K562 (cell line): ENCODE data around the gene UBFD1. TPM values are rescaled to one million over a fixed set of nuclear protein-coding genes. Genes with fewer than 3 reads are reported as not detected.

ENCODE experiments used
- ATF6 ChIP-seq: sonication (generic); formaldehyde crosslinking; IDR thresholded peaks from 2 replicates; pipeline ENCODE4 v1.4.0; 2020; ENCODE audit warnings: mild to moderate bottlenecking, missing genetic modification reagents
- HMG20A ChIP-seq: fragments of 450-650 bp; formaldehyde crosslinking; conservative IDR thresholded peaks from 2 replicates; pipeline ENCODE4 v1.4.0; 2020; ENCODE audit warnings: mild to moderate bottlenecking, mixed read lengths
- MAZ ChIP-seq, 2 experiments: fragments of 450-650 bp in 1 of 2; sonication (generic) in 1 of 2; formaldehyde crosslinking; IDR thresholded peaks in 1 of 2; conservative IDR thresholded peaks in 1 of 2; 2 replicates each; pipeline versions ENCODE4 v1.4.0 to v1.5.0; 2020; ENCODE audit warnings: mild to moderate bottlenecking in 1 of 2, missing genetic modification reagents in 1 of 2
- NCOA6 ChIP-seq: fragments of 450-650 bp; IDR thresholded peaks from 2 replicates; pipeline ENCODE4 v1.6.1; 2017; ENCODE audit warnings: mild to moderate bottlenecking
- NUFIP1 ChIP-seq: fragments of 450-650 bp; IDR thresholded peaks from 2 replicates; pipeline ENCODE4 v1.6.1; 2018; ENCODE audit not compliant: partially characterized antibody
- RFX1 ChIP-seq: fragments of 450-650 bp; IDR thresholded peaks from 2 replicates; pipeline ENCODE4 v1.6.1; 2016; ENCODE audit warnings: mild to moderate bottlenecking, moderate library complexity
- SNAPC5 ChIP-seq: fragments of 250-450 bp; sonication (Bioruptor Pico); IDR thresholded peaks from 2 replicates; pipeline ENCODE4 v1.8.0; 2021; ENCODE audit warnings: moderate library complexity, mild to moderate bottlenecking, inconsistent platforms
- SREBF2 ChIP-seq: sonication (generic); formaldehyde crosslinking; IDR thresholded peaks from 2 replicates; pipeline ENCODE4 v1.4.0; 2020; ENCODE audit warnings: mild to moderate bottlenecking, missing genetic modification reagents
- U2AF1 ChIP-seq: fragments of 200-400 bp; formaldehyde crosslinking; optimal IDR thresholded peaks from 2 replicates; pipeline ENCODE3; 2017; ENCODE audit warnings: mild to moderate bottlenecking, low read depth, low read length, moderate library complexity
- VEZF1 ChIP-seq: fragments of 200-800 bp; sonication (Bioruptor generic); IDR thresholded peaks from 2 replicates; pipeline ENCODE4 v1.6.1; 2017; ENCODE audit warnings: missing genetic modification characterization, missing compliant biosample characterization
- polyA plus RNA-seq, 8 experiments: library from polyadenylated mRNA; depleted of rRNA in 4 of 8; stranded (reverse) in 5 of 8; unstranded in 3 of 8; fragments of >200 nt; fragmentation: Nextera tagmentation in 2 of 8; fragmentation: Illumina TruSeq in 1 of 8; extraction: Ambion mirVana in 2 of 8; extraction: Trizol in 1 of 8; gene quantifications; 2 replicates each; pipeline versions ENCODE4 v1.2.1 to v1.2.3, GENCODE V29; 2011 to 2014; ENCODE audit warnings: inconsistent platforms in 1 of 8, missing spikeins in 1 of 8
- total RNA-seq, 7 experiments: library from RNA; depleted of rRNA in 6 of 7; stranded (reverse); fragments of >200 nt in 6 of 7; fragmentation: Illumina TruSeq in 2 of 7; extraction: Trizol in 2 of 7; gene quantifications; 2 replicates each; pipeline versions ENCODE4 v1.2.1 to v1.2.3, GENCODE V29; 2011 to 2021; ENCODE audit warnings: low replicate concordance in 1 of 7
- TF ChIP-seq, protein P1 (sequence below): fragments of 450-650 bp; IDR thresholded peaks from 2 replicates; pipeline ENCODE4 v1.6.1; 2016; ENCODE audit warnings: mild to moderate bottlenecking, moderate library complexity

Gene UBFD1
- total and polyA plus RNA-seq, 9 of the 15 experiments (the other 6 are each of a cell fraction or from before 2014, with no cell fraction given), result 10.7 to 66.2 (median 34.0) TPM

GRCh38 chr16:23556881-23557778 is at the start of gene UBFD1, which contains the start of gene EARS2 (continued):
- TF ChIP-seq, protein P1, sequence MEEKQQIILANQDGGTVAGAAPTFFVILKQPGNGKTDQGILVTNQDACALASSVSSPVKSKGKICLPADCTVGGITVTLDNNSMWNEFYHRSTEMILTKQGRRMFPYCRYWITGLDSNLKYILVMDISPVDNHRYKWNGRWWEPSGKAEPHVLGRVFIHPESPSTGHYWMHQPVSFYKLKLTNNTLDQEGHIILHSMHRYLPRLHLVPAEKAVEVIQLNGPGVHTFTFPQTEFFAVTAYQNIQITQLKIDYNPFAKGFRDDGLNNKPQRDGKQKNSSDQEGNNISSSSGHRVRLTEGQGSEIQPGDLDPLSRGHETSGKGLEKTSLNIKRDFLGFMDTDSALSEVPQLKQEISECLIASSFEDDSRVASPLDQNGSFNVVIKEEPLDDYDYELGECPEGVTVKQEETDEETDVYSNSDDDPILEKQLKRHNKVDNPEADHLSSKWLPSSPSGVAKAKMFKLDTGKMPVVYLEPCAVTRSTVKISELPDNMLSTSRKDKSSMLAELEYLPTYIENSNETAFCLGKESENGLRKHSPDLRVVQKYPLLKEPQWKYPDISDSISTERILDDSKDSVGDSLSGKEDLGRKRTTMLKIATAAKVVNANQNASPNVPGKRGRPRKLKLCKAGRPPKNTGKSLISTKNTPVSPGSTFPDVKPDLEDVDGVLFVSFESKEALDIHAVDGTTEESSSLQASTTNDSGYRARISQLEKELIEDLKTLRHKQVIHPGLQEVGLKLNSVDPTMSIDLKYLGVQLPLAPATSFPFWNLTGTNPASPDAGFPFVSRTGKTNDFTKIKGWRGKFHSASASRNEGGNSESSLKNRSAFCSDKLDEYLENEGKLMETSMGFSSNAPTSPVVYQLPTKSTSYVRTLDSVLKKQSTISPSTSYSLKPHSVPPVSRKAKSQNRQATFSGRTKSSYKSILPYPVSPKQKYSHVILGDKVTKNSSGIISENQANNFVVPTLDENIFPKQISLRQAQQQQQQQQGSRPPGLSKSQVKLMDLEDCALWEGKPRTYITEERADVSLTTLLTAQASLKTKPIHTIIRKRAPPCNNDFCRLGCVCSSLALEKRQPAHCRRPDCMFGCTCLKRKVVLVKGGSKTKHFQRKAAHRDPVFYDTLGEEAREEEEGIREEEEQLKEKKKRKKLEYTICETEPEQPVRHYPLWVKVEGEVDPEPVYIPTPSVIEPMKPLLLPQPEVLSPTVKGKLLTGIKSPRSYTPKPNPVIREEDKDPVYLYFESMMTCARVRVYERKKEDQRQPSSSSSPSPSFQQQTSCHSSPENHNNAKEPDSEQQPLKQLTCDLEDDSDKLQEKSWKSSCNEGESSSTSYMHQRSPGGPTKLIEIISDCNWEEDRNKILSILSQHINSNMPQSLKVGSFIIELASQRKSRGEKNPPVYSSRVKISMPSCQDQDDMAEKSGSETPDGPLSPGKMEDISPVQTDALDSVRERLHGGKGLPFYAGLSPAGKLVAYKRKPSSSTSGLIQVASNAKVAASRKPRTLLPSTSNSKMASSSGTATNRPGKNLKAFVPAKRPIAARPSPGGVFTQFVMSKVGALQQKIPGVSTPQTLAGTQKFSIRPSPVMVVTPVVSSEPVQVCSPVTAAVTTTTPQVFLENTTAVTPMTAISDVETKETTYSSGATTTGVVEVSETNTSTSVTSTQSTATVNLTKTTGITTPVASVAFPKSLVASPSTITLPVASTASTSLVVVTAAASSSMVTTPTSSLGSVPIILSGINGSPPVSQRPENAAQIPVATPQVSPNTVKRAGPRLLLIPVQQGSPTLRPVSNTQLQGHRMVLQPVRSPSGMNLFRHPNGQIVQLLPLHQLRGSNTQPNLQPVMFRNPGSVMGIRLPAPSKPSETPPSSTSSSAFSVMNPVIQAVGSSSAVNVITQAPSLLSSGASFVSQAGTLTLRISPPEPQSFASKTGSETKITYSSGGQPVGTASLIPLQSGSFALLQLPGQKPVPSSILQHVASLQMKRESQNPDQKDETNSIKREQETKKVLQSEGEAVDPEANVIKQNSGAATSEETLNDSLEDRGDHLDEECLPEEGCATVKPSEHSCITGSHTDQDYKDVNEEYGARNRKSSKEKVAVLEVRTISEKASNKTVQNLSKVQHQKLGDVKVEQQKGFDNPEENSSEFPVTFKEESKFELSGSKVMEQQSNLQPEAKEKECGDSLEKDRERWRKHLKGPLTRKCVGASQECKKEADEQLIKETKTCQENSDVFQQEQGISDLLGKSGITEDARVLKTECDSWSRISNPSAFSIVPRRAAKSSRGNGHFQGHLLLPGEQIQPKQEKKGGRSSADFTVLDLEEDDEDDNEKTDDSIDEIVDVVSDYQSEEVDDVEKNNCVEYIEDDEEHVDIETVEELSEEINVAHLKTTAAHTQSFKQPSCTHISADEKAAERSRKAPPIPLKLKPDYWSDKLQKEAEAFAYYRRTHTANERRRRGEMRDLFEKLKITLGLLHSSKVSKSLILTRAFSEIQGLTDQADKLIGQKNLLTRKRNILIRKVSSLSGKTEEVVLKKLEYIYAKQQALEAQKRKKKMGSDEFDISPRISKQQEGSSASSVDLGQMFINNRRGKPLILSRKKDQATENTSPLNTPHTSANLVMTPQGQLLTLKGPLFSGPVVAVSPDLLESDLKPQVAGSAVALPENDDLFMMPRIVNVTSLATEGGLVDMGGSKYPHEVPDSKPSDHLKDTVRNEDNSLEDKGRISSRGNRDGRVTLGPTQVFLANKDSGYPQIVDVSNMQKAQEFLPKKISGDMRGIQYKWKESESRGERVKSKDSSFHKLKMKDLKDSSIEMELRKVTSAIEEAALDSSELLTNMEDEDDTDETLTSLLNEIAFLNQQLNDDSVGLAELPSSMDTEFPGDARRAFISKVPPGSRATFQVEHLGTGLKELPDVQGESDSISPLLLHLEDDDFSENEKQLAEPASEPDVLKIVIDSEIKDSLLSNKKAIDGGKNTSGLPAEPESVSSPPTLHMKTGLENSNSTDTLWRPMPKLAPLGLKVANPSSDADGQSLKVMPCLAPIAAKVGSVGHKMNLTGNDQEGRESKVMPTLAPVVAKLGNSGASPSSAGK, result peak; percentile 73; the same call in 1 of the 2 replicates
- TF ChIP-seq NUFIP1, result no peak
- no peak for TF ChIP-seq HMG20A (CRISPR knock-in tag)
- peak; percentile 94 for TF ChIP-seq RFX1
- no peak for TF ChIP-seq U2AF1
- no peak for TF ChIP-seq SNAPC5 (CRISPR knock-in tag)
- no peak for TF ChIP-seq SREBF2 (CRISPR knock-in tag)
- peak; percentile 56; the same call in 1 of the 2 replicates for TF ChIP-seq ATF6 (CRISPR knock-in tag)
- TF ChIP-seq VEZF1, result peak; percentile 91
- no peak for TF ChIP-seq NCOA6
- TF ChIP-seq MAZ (CRISPR knock-in tag; conservative IDR thresholded peaks at IDR 0.05 in 1 of 2, IDR thresholded peaks at IDR 0.05 in 1 of 2), result peak; percentile 87 to 97
